NCI-H2227 (cell line): ENCODE data around the gene MAP2.

Source experiments
- DNase-seq: peaks from one replicate; lab custom pipeline; 2025; ENCODE audit not compliant: unreplicated experiment; lab: John Stamatoyannopoulos, UW

MAP2 gene

GRCh38 chr2:209423562-209424198, at the start of gene MAP2:
TSS of gene MAP2 (plus strand) at chr2:209424047. CDS start at chr2:209653171, 229,124 bp downstream.
- DNase-seq: peak; percentile 98

DNA sequence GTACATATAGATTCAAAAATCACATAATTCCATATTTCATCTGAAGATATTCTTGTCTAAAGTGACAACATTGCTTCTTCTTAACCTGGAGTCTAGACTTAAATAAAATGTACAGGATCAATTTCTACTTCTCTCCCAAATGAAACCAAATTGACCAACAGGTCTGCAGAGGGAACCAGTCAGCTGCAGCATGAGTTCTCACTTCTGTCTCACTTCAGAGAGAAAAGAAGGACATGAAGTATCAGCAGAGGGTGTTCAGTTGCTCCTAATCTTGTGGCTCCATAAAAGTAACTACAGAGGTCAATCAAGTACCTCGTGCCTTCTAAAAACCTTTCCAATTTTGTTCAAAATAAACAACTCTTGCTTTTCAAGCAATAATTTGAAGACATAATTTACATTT, 47.2 kb upstream of the MAP2 start:
- DNase-seq: no peak

DNA sequence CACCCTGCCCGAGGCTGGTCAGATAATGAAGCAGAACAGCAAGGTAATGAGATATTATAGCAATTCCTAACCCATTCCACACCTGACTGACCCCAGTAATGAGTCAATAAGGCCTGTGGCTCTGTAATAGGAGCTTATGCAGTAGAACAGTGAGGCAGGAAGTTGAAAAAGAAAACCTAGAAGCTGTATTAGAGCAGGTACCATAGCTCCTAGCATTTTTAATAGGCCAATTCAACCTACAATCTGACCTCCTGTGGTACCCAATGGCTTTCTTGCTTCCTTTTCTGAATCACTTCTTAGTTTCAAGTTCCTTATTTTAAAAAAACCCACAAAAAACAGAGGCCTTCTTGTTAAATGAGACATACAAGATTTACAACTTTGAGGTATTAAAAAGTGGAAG, 43.6 kb upstream of the MAP2 start:
- no peak for DNase-seq

DNA sequence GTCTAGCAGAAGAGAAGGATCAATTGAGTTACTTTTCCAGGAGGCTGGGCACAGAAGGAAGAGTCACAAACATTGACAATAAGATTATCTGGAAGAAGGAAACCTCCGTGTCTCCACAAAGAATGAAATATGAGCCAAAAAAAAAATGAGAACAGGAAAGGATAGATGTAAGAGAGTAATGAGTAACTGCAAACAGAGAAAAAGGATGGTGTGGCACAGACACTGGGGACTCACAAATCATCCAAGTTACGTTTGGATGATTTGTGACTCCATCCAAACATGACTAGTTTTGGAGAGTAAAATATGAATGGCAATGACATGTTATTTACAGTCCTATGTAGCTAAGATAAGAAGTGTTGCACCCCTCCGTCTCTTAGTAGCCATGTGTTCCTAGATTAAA, 42.8 kb upstream of the MAP2 start:
- no peak for DNase-seq

DNA sequence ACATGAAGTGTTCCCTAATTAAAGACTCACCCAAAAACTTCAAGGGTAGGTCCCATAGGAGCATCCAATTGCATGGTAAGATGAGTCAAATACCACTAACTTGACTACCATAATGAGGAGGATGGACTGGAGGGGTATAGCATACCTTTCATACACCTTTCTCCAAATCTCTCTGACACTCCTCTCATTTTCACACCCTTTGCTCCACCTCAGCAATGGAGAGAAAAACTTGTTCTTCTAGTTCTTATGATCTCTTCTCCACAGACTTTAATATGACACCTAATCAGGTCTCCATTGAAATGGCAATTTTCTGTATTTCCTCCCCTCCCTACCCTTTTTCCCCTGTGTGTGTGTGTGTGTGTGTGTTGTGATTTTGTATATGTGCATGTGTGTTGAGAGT, 41.1 kb upstream of the MAP2 start:
- no peak for DNase-seq

DNA sequence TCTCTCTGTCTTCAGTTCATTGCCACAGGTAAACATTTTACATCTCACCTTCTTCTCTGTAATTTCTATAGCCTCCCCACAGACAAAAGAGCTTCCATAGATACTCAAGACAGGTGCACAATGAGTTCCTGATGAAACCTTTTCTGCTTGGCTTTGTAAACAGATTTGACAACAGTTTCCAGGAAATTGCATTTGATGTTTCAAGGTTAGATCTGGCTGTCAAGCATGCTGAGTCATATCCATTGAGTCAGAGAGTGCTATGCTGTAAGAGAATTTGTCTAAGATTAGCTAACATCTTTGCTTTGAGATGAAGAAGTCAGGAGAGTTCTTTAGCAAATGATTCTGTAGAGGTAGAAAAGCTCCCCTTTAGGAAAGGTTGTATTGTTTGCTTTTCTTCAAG, 40.6 kb upstream of the MAP2 start:
- no peak for DNase-seq

DNA sequence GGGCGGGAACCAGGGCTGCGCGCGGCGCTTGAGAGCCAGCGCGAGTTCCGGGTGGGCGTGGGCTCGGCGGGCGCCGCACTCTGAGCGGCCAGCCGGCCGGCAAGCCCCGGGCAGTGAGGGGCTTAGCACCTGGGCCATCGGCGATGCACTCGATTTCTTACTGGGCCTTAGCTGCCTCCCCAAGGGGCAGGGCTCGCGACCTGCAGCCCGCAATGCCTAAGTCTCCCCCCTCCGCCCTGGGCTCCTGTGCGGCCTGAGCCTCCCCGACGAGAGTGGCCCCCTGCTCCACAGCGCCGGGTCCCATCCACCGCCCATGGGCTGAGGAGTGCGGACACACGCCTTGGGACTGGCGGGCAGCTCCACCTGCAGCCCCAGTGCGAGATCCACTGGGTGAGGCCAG, 36.5 kb upstream of the MAP2 start:
- no peak for DNase-seq

GRCh38 chr2:209388446-209389037, 35.3 kb upstream of the MAP2 start:
- no peak for DNase-seq

GRCh38 chr2:209389171-209389618, 34.7 kb upstream of the MAP2 start:
- DNase-seq: peak; percentile 76

- DNase-seq: no peak
Observed at GRCh38 chr2:209390839-209391238, 33.0 kb upstream of the MAP2 start.

GRCh38 chr2:209391776-209392401, 32.0 kb upstream of the MAP2 start:
- no peak for DNase-seq

GRCh38 chr2:209395229-209395628, 28.6 kb upstream of the MAP2 start:
- no peak for DNase-seq

- no peak for DNase-seq
Observed at GRCh38 chr2:209395652-209396051, 28.2 kb upstream of the MAP2 start.

GRCh38 chr2:209398463-209398862, 25.4 kb upstream of the MAP2 start:
- DNase-seq: no peak

DNA sequence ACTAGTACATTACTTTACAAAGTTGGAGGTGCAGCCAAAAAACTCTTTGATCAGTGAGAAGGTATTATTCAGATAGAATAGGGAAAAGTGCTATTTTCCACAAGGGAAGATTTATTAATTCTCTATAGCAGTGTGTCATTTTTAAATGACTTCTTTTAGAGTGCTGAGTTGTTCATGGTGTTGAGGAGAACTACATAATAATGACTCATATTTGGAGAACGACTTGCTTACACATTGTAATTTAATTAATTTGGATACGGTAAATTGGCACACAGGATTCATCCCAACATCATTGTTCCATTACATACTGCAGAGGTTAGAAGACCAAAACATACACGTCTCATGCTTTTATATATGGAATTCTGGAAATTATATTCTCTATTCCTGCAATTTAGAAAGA, 22.1 kb upstream of the MAP2 start:
- DNase-seq: no peak

DNA sequence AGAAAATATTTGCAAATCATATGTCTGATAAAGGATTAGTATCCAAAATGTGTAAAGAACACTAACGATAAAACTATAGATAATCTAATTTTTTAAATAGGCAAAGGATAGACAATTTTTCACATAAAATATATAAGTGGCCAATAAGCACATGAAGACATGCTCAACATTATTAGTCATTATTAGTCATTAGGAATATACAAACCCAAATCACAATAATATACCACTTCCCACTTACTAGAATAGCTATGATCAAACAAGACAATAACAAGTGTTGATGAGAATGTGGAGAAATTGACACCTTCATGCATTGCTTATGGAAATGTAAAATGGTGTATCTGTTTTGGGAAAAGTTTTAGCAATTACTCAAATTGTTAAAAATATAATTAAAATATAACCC, 12.6 kb upstream of the MAP2 start:
- DNase-seq: no peak

DNA sequence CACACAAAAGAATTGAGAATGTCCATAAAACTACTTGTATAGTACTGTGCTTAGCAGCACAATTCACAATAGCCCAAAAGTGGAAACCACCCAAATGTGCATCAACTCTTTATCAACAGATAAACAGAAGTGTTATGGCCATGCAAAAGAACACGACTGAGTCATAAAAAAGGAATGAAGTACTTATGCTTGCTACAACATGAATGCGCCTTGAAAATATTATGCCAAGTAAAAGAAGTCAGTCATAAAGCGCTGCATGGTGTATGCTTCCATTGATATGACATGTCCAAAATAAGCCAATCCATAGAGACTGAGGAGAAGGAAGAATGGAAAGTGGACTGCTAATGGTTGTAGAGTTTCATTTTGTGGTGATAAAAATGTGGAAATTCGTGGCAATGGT, 12.1 kb upstream of the MAP2 start:
- DNase-seq: no peak

- no peak for DNase-seq
Observed at GRCh38 chr2:209413311-209414014, 10.4 kb upstream of the MAP2 start.

DNA sequence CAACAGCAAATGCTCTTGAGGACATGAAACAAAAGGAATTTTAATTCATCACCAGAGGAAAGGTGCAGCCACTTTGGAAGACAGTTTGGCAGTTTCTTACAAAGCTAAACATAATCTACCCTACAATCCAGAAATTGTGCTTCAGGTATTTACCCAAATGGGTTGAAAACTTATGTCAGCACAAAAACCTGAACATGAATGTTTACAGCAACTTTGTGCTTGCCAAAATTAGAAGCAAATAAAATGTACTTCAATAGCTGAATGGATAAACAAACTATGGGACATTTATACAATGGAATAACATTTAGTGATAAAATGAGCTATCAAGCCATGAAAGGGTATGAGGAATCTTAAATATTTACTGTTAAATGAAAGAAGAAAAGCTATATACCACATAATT, 6.9 kb upstream of the MAP2 start:
- DNase-seq: no peak

- DNase-seq: no peak
Observed at GRCh38 chr2:209422191-209422754, 1.6 kb upstream of the MAP2 start.

DNA sequence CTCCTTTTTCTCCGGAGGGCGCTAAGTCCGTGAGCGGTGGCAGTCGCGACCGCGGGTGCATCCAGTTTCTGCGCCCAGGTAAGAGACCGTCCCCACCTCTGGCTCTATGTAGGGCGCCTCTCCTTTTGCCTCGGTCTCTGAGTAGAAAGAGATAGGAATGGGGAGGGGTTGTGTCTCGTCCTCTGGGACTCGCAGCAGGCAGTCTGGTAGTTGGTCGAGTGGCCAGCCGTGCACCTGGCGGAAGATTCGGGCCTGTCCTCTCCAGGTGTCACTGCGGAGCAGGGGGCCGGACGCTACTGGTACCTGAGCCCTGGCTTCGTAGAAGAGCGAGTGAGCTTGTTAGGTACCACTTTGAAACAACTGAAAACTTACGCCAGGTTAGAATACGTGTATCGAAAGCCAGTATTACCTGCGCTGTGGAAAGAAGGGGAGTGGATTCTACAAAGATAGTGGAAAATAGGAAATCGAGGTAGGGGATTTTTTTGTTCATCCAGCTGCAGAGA, 403 bp downstream of the MAP2 start:
- peak; percentile 70 for DNase-seq
